Right lobe of liver (tissue), 4 donors: ENCODE results near the gene CLDN19.
A peak's percentile ranks its signal among the peaks of the same experiment; 100 is the strongest.

Experiments used
- CTCF ChIP-seq, 4 donors: fragments of 200-600 bp in 3 of 4; fragments of 450-650 bp in 1 of 4; IDR thresholded peaks; one replicate each; pipeline versions ENCODE4 v1.5.1 to v1.8.0; 2016 to 2022; ENCODE audit warnings: antibody characterized with exemption in 4 of 4, mild to moderate bottlenecking in 2 of 4
- POLR2A ChIP-seq: fragments of 450-650 bp; IDR thresholded peaks from one replicate; pipeline ENCODE4 v1.6.1; 2017; ENCODE audit warnings: antibody characterized with exemption, mild to moderate bottlenecking
- donor health status: DM: no; HTN: no; CAD: no.
- donor health status: DM: no; HTN: no; CAD: no.
- donor health status: DM: no; HTN: yes; CAD: no.

- TF ChIP-seq POLR2A, result no peak
- TF ChIP-seq CTCF (IDR thresholded peaks at IDR 0.05), result peak in 1 of 4 donors; percentile 11
Measured at GRCh38 chr1:42690477-42691156, 49.4 kb downstream of the CLDN19 start.
